NOMO-1 treated with DMSO at 0.1 percent for 48 hours (cell line): ENCODE results near the gene DMTF1.
"Not testable (repeated sequence)": the region's sequence is repeated elsewhere in the genome, so short reads cannot be mapped to it uniquely, and the experiment has no call there.

Experiments
- DNase-seq: peaks from one replicate; lab custom pipeline; 2025; ENCODE audit not compliant: unreplicated experiment; lab: John Stamatoyannopoulos, UW

Gene DMTF1

DNA sequence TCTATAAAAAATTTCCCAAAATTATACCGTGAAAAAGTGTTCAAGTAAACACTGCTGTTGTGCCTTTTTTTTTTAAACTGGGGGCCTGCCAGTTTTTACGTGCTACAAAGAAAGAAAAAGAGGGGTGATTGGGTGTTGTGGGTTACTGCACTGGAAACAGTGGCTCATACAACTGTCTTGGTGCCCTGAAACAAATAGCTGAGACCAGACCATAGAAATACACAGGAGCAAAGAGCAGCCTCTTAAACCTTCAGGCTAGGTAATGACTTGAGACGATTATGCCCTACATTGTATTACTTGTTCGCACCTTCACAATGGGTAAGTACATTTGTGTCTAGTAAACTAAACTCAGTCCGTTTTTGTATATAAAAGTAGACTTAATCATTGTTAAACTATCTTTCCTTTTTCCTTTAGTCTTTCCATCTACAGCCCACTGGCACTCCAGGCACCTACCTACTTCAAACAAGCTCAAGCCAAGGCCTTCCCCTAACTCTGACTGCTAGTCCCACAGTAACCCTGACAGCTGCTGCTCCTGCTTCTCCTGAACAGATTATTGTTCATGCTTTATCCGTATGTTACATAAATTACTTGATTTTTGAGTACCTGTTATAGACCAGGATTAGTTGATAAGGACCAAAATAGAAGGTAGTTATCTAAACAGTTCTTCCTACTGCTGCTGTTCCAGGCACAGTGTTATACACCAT lies 40.7 kb downstream of the DMTF1 start:
- no peak for DNase-seq

DNA sequence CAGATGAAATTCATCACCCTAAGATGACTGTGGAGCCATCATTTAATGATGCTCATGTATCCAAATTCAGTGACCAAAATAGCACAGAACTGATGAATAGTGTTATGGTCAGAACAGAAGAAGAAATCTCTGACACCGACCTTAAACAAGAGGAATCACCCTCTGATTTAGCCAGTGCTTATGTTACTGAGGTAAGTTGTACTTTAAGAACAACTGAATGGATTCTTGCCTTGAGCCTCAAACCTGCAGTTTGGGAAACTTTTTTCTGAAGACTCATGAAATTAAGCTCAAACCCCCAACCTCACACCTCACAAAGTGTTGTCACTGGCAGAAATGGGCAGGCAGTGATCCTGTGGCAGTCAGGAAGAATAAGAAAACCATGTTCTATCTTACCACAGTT lies 41.7 kb downstream of the DMTF1 start:
- DNase-seq: no peak

DNA sequence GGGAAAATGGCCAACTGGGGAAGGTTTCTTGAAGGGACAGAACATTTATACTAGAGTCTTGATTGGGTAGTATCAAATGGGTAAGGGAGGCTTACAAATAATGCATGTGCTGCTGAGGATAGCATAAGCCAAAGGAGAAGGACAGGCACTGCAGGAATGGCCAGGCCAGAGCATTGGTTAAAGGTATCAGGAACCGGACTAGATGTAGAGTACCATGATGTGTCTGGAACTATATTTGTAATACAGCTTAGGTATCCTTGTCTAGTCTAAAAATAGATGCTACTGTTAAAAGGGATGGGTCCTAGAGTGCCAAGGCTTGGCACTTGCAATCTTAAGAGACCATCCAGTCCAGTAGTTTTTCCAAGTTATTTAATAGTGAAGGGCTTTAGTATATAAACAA lies 47.0 kb downstream of the DMTF1 start:
- no peak for DNase-seq

DNA sequence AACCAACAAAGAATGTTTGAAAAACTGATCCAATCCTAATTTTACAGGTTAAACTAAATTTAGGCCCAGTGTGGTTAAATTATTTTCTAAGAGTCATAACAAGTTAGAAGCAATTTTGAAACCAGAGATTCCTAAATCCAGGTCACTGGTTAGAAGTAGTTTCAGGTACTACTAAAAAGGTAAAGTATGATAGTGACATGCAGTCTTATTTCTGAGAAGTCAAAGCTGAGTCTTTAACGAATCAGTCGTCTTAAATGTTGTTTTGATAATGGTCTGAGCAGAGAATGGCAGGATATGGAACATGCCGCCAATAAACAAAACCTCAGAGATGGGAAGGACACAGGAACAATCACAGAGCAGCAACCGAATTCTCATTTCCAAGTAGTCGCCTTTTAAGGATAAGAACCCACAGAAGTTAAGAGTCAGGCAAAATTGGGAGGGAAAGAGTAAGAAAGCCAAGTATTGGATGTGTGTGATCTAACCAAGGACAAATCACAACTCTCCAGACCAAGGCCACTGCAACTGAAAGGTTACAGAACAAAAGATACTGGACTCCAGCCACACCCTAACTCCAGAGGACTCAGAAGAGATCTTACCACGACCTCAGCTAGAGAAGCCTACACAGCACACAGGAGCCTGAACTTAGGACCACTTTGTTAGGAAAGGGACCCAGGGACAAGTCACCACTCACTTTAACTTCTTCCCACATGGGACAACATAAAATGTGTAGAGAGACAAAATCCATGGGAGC lies 47.6 kb downstream of the DMTF1 start:
- no peak for DNase-seq

DNA sequence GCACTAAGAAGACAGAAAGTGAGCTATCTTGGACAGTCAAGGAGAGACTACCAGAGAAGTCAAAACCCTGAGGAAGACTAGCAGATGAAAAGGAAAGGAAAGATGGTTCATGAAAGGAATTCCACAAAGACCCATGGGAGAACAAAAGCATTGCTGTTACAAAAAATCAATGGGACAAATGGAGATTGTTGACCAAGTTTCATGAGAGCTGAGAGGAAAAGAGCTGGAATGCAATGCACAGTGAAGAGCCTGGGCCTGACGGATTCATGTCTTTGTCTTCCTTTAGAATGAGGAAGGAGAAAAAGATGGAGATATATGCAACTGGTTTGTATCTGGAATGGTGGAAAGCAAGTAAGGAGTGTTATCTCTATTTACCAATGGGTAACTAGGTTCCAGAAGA lies 50.0 kb downstream of the DMTF1 start:
- DNase-seq: no peak

DNA sequence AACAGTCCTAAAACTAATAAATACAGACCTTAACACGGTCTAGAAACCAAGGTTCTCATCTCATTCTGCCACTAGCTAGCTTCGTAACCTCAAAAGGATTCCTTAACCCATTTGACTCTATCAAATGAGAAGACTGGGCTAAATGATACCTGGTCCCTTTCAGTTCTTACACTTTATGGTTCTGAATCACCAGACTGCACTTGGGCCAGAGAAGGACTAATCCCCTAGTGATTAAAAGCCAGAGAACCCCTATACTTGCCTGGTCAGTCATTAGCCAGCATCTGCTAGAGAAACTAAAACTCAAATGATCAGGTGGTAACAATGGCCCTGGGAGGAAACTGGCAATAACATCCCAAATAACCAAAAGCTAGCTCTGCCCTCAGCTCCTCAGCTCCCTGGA lies 50.5 kb downstream of the DMTF1 start:
- DNase-seq: no peak

DNA sequence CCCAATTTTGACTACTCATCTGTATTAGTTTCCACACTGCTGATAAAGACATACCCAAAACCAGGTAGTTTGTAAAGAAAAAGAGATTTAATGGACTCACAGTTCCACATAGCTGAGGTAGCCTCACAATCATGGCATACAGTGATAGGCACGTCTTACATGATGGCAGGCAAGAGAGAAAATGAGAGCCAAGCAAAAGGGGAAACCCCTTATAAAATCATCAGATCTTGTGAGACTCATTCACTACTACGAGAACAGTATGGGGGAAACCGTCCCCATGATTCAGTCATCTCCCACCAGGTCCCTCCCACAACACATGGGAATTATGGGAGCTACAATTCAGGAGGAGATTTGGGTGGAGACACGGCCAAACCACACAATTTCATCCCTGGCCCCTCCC lies 51.7 kb downstream of the DMTF1 start:
- not testable (repeated sequence) for DNase-seq

DNA sequence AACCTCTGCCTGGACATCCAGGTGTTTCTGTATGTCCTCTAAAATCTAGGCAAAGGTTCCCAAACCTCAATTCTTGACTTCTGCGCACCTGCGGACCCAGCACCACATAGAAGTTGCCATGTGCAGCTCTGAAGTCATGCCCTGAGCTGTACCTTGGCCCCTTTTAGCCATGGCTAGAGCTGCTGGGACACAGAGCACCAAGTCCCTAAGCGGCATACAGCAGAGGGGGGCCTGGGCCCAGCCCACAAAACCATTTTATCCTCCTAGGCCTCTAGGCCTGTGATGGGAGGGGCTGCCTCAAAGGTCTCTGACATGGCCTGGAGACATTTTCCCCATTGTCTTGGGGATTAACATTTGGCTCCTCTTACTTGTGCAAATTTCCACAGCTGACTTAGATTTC lies 52.7 kb downstream of the DMTF1 start:
- no peak for DNase-seq

DNA sequence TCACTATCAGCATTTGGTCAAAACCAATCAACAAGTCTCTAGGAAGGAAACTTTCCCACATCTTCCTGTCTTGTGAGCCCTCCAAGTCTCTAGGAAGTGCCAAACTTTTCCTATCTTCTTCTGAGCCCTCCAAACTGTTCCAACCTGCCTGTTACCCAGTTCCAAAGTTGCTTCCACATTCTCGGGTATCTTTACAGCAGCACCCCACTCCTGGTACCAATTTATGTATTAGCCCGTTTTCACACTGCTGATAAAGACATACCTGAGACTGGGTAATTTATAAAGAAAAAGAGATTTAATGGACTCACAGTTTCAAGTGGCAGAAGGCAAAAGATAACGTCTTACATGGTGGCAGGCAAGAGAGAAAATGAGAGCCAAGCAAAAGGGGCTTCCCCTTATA lies 53.4 kb downstream of the DMTF1 start:
- DNase-seq: not testable (repeated sequence)

DNA sequence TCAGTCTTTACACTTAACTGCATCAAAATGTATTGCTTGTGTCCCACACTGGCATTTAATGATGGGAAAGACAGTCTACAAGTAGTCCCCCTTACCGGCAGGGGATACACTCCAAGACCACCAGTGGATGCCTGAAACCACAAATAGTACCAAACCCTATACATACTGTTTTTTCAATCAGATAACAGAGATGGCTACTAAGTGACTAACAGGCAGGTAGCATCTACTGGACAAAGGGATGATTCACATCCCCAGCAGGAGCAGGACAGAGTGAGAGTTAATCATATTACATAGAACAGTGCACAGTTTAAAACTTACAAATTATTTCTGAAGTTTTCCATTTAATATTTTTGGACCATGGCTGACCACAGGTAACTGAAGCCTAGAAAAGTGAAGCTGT lies 54.1 kb downstream of the DMTF1 start:
- DNase-seq: no peak

DNA sequence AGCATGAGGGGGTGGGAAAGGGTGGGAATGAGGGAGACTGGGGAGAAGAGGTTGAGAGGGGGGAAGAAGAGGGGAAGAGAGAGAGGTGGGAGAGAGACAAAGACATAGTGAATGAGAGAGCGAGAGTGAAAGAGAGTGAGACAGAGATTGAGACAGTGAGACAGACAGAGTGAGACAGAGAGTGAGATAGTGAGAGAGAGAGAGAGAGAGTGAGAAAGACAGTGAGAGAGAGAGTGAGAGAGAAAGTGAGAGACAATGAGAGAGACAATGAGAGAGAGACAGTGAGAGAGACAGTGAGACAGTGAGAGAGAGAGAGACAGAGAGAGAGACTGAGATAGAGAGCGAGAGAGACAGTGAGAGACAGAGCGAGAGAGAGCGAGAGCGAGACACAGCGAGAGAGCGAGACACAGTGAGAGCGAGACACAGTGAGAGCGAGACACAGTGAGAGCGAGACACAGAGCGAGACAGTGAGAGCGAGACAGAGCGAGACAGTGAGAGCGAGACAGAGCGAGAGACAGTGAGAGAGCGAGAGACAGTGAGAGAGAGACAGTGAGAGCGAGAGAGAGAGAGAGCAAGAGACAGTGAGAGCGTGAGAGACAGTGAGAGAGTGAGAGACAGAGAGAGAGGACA lies 57.2 kb downstream of the DMTF1 start:
- DNase-seq: no peak

DNA sequence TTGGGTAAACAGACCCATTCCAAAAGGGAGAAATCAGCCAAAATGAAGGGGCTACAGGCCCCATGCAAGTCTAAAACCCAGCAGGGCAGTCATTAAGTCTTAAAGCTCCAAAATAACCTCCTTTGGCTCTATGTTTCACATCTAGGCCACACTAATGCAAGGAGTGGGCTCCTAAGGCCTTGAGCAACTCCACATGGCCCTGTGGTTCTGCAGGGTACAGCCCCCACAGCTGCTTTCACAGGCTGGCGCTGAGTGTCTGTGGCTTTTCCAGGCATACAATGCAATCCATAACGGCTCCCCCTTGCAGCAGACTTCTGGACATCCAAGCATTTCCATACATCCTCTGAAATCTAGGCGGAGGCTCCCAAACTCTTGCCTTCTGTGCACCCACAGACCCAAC lies 58.3 kb downstream of the DMTF1 start:
- no peak for DNase-seq

DNA sequence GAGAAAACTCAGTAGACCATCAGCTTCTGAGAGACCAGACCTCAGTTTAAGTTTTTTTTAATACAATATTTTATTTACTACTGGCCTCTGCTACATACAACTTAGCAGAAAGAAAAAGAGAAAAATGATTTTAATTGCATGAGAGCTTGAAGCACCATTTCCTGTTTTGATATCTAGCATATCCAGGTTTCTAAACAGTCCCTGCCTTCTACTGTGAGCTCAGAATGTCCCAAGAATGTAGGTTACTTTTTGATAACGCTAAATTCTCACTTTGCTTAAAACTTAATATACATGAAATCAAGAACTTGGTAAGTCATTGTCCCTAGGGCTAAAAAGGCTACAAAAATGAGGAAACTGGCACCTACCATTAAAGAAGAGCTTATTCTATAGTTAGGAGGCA lies 60.2 kb downstream of the DMTF1 start:
- DNase-seq: no peak

DNA sequence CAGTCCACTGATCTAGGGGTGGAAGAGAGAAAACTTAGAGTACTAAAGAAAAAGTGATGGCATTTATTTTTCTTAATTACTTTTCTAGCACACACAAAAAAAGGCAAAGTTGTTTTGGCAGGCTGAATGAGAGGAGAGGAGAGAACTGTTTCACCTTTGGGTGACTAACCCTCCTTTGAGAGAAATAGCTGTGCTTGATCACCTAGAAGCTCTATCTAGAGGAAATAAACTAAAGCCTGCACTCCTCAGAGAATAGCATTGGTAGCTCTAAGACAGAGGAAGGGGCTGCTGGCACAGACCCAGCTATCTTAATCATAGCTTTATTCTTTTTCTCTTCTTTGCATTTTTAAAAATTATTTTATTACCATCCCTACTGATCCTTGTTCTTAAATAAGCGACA lies 61.0 kb downstream of the DMTF1 start:
- DNase-seq: no peak

DNA sequence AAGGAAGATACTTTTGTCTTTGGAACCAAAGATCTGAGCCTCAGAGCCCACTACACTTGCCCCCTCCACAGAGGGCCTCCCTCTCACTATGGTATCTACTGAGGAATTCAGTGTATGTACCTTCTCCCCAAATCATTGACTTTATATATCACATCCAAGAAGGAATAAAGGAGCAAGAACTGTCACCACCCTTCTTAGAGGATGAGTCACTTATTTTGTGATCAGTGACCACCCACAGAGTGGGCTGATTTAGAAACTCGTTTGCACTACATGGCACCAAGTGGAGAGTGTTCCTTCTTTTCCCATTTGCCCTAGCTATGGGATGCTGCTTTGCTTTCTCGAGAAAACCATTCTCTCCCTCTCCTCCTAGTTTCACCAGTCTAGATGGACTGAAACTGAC lies 61.6 kb downstream of the DMTF1 start:
- no peak for DNase-seq

DNA sequence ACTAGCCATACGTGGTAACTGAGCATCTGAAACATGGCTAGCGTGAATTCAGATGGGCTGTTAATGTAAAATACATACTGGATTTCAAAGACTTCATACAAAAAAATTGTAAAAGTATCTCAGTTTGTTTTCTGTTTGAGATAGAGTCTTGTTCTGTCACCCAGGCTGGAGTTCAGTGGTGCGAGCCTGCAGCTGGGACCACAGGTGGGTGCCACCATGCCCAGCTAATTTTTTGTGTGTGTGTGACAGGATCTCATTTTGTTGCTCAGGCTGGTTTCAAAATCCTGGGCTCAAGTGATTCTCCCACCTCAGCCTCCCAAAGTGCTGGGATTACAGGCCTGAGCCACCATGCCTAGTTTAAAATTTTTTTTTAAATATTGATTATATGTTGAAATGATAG lies 62.8 kb downstream of the DMTF1 start:
- no peak for DNase-seq

DNA sequence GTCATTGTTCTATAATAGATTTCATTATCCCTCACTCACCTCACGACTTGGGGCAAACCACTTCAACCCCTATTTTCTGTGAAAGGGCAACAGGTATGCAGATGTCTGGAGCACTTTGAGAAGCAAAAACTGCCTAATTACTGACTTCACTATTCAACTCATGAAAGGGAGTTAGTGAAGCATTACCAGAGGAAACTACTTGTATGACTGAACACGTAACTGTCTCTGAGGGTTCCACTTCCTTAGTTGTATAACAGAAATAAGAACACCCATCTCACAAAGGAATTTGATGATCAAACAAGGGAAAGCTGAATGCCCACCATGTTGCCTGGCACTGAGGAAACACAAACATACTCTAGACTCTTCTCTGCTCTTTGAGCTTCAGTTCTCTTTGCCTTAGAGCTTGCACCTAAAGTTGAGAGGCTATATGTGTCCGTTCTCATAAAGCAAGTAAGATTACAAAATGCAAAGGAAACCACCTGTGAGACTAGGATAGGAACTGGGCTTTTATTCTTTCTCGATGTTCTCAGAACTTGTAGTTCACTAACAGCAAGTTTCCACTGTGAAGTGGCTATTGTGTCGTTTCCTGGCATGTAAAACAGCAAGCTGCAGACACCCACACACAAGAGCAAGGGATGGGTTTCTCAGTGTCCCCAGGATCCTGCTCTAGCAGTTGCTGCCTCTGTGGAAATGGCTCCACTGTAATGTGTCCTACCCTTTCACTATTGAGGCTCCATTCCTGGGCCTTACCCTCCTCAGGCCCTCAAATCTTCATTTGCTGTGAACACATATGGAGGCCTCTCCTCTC lies 64.7 kb downstream of the DMTF1 start:
- DNase-seq: no peak

DNA sequence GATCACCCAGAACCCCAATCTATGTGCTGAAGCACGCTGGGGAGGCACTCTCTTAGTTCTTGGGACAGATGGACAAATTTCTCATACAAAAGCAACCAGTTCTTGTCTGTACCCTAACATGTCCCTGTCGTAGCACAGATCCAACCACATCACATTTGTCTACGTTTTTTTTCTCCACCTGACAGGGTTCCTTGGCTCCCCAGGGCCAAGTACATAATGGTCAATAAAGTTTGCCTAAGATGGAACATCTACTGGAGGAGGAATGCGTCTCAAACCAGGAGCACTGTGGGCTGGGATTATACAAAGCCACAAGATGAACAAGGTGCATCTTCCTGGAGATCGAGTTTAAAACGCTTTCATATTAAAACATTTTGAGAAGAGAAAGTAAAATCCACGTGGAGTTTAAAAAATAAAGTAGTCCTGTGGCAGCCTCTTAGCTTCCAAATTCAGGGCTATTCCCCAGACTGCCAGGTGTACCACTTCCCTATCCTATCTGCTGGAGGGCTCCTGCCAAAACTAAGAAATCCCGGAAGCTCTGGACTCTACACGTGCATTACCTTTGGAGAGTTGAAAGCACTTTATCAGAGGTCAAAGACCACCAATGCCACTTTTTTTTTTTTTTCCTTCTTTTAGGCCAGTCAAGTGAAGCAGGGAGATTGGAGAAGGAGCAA lies 65.9 kb downstream of the DMTF1 start:
- DNase-seq: no peak

DNA sequence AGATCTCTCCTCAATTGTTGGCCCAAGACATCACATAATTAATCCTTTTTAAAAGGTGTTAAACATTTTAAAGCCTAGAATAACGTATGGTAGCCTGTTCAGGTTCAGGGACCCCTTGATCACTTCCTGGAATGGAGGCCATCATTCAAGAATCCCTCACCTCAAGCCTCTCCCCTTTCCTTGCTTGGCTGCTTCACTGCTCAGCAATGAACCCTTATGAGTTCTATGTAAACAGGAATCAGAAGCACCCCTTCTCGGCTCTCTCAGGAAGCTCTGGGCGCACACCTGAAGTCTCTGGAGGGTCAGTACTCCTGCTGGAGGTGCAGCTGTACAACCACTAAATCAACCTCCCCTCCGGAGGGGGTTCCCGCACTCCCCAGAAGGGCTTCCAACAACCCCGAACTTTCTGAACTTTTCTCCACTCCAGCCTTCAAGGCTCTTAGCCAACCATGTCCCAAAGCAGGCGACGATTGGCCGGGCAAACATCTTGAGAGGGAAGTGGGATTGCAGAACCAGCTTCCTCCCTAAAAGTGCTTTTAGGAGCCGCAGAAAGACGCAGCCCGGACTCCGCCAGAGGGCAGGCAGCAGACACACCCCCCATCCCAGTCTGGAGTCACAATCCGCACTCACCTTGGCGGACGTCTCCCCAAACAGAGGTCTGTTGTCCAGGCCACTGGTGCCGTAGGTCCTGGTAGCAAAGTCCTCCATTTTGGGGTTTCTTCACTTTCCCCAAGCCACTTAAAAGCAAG lies 66.7 kb downstream of the DMTF1 start:
- peak; percentile 93 for DNase-seq

DNA sequence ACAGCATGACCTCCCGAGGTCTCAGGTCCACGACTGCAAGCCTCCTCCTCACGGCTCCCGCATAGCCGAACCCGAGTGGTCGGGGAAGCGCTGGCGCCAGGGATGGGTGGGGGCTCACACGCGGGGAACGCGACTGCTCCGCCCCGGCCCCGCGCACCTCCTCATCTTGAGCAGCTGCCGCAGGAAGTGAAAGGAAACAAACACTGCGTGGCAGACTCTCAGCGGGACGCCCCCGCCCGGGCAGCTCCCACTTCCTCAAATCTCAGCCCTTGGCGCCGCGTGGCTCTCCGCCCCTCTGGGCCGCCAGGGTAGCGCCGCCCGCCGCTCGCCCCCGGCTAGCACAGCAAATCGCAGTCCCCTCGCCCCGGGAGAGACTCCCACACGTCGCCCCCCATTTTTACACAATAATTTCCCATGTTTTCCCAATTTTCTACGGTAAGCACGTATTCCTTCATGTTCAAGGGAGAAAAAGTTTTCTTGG lies 67.3 kb downstream of the DMTF1 start, which contains the start of gene TMEM243:
TMEM243 (minus strand) TSS at position 188 of the 481 bp plus-strand sequence. CDS start 229 bp downstream, outside the sequence.
- peak; percentile 100 for DNase-seq
